Anterior cingulate cortex (tissue), 58 donors: ENCODE measurements around the gene HNRNPM.
"Not testable (repeated sequence)": the region's sequence is repeated elsewhere in the genome, so short reads cannot be mapped to it uniquely, and the experiment has no call there.

ENCODE experiments used
- DNase-seq, 58 donors: peaks; one replicate each; lab custom pipeline; 2025; lab: John Stamatoyannopoulos, UW

The HNRNPM gene

DNA sequence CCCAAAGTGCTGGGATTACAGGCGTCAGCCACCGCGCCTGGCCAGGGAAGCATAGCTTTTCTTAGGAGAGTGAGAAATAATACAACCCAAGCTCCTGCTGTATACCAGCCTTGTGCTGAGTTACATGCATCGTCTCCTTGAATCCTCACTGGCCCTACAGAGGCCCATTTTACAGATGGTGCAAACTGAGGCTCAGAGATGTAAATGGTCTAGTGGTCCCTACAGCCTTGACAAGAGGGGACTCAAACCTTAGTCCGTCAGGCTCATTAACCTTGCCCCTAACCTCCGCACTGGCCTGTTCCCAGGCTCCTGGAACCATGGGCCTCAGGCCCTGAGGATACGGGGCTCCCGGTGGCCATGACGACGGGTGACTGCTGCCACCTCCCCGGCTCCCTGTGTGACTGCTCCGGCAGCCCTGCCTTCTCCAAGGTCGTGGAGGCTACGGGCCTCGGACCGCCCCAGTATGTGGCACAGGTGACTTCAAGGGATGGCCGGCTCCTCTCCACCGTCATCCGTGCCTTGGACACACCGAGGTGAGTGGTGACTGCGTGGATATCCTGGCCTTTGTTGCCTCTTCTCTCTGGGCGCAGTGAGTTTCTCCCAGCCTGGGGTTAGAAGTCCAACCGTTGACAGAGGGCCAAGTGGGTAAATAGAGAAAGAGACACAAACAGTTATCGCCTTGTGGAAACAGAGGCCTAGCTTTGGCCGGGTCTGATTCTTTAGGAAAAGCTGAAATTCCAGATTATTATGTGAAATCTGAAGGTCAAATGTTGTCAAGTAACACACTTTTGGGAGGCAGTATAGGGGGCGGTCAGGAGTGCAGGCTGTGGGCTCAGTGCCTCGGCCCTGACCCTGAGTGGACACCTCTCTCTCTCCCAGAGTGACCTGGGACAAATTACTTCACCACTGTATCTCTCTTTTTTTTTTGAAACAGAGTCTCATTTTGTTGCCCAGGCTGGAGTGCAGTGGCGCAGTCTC lies 23.0 kb upstream of the HNRNPM start:
- DNase-seq: no peak

DNA sequence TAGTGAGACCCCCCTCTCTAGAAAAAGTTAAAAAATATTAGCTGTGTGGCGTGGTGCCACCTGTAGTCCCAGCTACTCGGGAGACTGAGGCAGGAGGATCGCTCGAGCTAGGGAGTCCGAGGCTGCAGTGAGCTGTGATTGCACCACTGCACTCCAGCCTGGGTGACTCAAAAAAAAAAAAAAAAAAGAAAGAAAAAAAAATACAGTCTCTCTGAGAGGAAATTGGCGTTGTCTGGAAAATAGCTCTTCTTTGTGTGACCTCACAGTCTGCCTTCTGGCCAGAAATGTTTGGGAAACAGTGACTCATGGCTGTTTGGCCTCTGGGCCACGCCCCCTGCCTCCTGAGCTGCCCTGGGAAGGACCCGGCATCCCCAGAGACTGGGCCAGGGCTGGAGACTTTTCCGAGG lies 21.0 kb upstream of the HNRNPM start:
- DNase-seq: peak in 12 of 58 donors; percentile 2 to 77 (median 32)

DNA sequence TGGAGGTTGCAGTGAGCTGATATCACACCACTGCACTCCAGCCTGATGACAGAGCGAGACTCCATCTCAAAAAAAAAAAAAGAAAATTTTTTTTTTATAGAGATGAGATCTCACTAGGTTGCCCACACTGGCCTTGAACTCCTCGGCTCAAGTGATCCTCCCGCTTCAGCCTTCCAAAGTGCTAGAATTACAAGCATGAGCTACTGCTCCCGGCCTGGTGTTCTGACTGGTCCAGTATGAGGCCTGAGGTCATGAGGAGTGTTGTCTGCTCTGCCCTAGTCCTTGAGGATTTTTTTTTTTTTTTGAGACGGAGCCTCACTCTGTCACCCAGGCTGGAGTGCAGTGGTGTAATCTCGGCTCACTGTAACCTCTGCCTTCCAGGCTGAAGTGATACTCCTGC lies 19.4 kb upstream of the HNRNPM start:
- not testable (repeated sequence) for DNase-seq

DNA sequence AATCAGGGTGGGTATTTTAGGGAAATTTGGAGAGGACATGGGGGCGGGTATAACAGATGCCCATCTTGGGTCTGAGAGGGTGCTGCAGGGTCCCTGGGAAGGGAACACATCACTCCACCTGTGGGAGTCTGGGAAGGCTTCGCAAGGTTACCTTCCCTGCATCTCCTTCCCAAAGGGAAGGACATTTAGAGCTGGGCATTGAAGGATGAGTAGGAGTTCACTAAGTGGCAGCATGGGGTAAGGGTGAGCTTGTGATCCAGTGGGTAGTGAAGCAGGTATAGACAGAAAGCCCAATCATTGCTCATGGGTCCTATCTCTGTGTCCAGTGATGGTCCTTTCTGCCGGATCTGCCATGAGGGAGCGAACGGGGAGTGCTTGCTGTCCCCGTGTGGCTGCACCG lies 18.5 kb upstream of the HNRNPM start:
- DNase-seq: no peak

DNA sequence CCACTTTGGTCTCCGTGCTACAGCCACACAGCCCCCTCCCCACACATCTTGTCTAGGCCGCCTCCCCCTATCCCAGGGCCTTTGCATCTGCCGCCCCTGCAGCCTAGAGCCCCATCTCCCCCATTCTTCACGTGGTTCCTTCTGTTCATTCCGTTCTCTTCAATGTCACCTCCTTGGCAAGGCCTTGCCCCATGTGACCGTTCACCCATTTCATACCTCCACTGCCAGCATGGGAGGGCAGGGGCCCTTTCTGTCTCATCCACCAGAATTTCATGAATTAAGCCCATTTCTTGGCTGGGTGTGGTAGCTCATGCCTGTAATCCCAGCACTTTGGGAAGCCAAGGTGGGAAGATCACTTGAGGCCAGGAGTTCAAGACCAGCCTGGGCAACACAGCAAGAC lies 15.7 kb upstream of the HNRNPM start:
- no peak for DNase-seq

DNA sequence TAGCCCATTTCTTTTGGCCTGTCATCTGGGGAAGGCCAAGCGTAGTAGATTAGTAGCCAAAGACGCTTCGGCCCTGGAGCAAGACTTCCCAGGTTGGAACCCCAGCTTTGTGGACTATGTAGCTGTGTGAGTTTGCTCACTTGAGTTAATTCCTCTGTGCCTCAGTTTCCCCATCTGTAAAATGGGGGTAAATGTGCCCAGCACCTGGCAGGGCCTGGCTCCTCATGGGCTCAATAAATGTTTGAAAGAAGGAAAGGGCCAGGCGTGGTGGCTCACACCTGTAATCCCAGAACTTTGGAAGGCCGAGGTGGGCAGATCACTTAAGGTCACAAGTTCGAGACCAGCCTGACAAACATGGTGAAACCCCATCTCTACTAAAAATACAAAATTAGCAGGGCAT lies 14.9 kb upstream of the HNRNPM start:
- no peak for DNase-seq

DNA sequence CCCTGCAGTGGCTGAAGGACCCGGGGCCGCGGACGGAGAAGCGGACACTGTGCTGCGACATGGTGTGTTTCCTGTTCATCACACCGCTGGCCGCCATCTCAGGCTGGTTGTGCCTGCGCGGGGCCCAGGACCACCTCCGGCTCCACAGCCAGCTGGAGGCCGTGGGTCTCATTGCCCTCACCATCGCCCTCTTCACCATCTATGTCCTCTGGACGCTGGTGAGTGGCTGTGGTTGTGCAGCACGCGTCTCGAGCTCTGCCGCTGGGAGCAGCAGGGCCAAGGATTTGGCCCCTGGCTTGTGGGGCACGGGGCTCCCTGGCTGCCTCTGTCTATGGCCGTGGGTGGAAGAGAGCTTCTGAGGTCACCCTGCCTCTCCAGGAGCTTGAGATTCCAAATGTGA lies 14.1 kb upstream of the HNRNPM start:
- DNase-seq: no peak

DNA sequence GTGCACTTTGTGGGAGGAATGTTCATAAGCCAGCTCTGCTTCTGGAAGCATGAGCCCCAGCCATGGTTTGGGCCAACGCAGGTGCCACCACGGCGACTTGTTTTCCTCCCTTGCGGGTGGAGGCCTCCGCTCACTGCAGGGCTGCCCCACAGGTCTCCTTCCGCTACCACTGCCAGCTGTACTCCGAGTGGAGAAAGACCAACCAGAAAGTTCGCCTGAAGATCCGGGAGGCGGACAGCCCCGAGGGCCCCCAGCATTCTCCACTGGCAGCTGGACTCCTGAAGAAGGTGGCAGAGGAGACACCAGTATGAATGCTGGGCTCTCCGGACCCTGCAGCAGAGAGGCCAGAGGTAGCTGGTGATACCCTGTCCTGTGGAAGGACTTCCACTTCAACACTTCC lies 6.5 kb upstream of the HNRNPM start:
- DNase-seq: no peak

DNA sequence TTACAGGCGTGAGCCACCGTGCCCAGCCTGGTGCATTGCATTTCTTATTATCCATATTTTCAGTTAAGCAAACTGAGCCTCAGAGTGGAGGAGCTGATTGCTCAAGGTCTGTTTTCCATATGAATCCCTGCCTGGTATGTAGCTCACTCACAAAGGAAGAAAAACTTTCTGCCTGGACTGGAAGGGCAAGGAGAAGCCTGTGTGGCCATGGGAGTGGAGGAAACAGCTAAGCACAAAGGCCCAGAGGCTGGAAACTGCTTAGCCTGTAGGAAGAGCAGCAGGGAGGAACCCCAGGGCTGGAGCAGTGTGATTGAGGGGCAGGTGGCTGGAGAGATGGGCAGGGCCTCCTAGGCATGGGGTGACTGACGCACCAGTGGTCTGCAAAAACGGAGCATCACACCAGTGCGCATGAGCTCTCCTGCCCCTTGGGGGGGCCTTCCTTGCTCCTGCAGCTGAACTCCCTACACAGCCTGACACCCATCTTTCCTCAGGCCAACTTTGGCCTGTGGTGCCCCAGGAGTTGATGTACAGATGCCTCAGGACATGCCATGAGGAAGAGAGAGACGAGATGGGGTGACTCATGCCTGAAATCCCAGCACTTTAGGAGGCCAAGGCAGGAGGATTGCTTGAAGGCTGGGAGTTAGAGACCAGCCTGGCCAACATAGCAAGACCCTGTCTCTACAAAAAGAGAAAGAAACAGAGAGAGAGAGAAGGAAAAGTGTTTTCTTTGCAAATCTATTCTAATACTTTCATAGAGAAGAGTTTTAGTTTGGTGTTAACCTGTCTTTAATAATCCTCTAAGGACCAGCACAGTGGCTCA lies 2.8 kb upstream of the HNRNPM start:
- DNase-seq: no peak

DNA sequence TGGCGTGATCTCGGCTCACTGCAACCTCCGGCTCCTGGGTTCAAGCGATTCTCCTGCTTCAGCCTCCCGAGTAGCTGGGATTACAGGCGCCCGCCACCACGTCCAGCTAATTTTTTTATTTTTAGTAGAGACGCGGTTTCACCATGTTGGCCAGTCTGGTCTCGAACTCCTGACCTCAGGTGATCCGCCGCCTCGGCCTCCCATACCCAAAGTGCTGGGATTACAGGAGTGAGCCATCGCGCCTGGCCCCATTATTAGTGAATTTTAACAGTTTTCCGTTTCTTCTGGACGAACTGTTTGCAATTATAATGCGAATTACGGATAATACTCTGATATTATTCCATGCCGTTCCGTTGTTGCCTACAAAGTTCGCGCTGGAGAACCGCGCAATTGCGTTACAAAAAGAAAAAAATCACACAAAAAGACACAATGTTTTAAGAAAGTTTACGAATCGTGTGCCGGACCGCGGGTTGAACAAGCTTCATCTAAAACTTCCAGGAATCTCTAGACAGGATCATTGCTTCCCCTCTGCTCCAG lies 567 bp upstream of the HNRNPM start:
- DNase-seq: not testable (repeated sequence)

DNA sequence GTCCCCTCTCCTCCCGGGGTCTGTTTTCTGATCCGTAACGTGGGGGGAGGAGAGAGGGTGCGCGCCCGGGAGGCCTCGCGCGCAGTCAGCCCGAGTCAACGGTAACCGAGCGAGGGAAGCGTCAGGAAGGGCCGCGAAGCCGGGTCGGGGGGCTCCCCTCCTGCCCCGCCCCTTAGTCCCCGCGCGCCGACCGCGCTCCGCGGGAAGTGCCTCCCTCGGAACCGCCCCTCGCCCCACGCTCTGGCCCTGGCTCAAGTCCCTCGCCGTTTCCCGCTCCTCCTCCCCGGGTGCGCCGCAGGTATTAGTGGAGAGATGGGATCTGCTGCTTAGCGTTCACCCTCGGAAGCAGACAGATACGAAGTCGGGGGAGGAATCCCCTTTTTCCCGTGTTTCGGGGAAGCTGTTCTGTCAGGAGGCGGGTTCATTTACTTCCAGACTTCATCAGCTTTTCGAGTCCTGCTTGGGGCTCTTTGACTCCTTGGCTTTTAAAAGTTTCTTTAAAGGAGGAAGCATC lies 770 bp downstream of the HNRNPM start:
- DNase-seq: peak in 28 of 58 donors; percentile 2 to 56 (median 20)

DNA sequence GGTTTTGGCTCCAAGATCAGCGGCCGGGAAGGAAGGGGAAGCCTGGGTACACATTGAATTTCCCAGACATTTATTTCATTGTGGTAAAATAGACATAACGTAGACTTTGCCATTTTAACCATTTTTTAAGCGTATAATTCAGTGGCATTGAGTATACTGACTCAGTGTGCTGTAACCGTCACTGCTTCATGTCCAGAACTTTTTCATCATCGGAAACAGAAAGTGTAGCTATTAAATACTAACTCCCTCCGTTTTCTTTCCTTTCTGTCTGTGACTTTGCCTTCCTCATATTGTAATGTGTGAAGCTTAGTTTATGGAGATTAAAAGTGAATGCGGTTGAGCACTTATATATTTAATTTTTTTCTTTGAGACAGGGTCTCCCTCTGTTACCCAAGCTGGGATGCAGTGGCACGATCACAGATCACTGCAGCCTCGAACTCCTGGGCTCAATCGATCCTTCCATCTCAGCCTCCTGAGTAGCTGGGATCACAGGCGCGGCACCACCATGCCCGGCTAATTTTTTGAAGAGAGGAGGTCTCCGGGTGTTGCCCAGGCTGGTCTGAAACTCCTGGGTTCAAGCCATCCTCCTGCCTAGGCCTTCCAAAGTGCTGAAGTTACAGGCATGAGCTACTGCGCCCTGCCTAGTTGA lies 1.4 kb downstream of the HNRNPM start:
- DNase-seq: no peak

DNA sequence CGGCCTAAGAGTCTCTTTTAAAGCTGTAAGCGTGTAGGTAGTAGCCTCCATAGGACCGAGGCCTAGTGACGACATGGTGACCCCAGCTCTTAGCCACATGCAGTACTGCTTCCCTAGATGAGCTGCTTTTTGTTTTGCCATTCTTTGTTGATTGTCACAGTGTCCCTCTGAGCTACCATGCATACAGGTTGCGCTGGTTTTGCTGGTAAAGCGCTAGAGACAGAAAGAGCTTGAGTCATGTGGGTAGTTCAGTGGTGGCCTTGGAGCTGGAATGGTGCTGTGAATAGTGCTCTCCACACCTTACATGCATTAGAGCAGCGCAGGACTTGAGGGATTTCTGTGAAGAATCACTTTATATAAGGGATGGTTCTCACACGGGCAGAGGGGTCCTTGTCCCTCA lies 5.1 kb downstream of the HNRNPM start:
- DNase-seq: no peak

DNA sequence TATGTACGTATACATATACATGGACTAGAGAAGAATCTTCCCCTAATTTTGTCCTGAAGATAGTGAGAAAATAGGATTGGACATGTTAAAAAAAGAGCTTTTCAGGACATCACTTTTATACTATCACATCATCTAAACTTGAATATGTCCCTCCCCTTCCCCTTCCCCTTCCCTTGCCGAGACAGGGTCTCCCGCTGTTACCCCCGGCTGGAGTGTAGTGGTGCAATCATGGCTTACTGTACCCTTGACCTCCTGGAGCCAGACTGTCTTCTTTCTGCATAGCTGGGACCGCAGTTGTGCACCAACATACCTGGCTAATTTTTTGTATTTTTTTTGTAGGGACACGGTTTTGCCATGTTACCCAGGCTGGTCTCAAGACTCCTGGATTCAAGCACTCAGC lies 6.6 kb downstream of the HNRNPM start:
- DNase-seq: no peak

DNA sequence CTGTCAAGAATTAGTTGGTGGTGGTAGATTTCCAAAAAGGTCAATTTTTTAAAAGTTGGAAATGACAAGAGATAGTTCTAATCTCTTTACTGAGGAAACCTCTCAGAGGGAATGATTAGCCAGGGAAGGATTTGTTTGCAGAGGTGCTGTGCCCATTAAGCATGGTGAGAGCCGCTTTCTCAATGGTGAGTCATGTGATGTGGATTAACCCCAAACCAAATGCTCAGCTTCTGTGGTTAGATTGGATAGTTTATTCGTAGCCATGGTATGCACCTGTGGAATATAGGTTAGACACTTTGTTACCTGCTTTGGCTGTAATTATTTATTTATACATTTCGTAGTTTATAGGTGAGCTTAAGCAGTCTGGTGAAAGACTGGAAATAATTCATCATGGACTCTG lies 7.1 kb downstream of the HNRNPM start:
- DNase-seq: no peak

DNA sequence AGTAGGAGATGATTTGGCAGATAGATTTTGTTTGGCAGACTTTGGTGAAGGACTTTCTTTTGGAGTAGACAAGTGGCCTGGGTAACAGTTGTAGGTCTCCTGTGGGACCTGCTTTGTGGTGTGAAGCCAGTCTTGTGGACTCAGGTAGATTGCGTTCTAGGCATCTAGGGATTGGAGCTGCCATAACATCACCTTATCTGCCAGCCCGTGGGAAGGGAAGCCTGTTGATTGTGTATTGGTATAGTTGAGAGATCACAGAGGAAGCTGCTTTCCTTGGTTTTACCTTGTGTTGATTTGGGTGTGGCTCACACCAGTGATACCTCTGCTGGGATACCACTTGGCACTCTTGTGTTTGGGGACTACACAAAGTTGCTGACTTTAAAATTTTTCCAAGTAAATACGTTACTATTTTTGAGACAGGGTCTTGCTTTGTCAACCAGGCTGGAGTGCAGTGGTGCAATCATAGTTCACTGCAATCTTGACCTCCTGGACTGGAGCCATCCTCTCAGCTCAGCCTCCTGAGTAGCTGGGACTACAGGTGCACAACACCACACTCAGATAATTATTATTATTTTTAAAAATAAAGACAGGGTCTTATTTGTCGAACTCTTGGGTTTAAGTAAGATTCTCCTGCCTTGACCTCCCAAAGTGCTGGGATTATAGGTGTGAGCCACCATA lies 7.8 kb downstream of the HNRNPM start:
- DNase-seq: no peak

DNA sequence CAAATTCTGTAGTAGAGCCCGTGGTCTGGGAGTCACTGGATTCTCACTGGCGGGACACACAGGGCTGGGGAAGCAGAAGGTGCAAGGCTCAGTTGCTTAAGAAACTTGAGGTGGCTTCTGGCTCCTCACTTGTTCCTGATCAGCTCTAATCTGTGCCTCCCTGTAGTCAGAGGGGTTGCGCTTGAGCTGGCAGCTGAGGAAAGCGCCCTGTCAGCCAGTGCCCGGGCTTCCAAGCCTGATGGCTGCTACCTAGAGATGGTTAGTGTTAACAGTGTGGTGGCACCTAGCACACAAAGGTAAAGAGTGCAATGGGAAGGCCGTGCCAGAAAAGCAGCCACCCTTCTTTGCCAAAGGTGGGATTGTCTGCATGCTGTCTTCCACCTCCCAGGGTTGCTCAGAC lies 8.8 kb downstream of the HNRNPM start:
- DNase-seq: no peak

DNA sequence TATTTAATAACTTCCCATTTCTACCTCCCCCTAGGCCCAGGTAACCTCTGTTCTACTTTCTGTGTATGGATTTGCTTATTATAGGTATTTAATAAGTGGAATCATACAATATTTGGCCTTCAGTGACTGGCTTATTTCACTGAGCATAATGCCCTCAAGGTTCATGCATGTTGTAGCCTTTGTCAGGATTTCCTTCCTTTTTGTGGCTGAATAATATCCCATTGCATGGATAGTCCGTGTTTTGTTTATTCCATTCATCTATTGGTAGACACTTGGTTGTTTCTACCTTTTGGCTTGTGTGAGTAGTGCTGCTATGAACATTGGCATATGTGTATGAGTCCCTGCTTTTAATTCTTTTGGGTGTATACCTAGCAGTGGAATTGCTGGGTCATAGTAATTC lies 9.4 kb downstream of the HNRNPM start:
- no peak for DNase-seq

DNA sequence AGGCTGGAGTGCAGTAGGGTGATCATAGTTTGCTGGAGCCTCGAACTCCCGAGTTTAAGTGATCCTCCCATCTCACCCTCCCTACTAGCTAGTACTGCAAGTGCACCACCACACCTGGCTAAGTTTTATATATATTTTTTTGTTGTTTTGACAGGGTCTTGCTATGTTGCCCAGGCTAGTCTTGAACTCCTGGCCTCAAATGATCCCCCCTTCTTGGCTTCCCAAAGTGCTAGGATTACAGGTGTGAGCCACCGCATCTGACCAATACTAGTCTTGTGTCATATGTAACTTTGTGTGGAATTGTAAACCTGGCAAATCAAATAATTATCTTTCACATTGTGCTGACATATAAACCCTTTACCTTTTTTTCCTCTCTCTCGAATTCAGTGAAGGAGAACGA lies 10.2 kb downstream of the HNRNPM start:
- DNase-seq: no peak

DNA sequence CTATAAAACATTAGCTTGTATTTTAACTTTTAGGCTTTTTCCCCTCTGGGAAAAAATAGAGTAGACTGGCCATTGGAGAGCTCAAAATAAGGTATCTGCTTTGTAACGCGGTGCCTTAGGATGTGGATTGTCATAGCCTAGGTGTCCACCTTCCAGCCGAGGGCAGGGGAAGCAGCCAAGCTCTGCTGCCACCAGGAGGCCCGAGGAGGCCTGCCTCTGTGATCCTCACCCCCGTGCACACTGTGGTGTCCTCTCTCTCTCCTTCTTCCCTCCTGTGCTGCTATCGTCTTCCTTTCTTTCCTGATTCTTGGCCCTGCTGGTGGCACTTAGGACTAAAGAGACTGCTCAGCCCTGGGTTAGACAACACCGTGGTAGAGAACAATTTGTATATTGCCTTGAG lies 11.3 kb downstream of the HNRNPM start:
- DNase-seq: no peak
